NCI-H1092 treated with DMSO at 0.1 percent for 48 hours (cell line): ENCODE measurements around the gene INPP5D.
"Not testable (repeated sequence)": the region's sequence is repeated elsewhere in the genome, so short reads cannot be mapped to it uniquely, and the experiment has no call there.

Experiments used
- DNase-seq: peaks from one replicate; lab custom pipeline; 2025; lab: John Stamatoyannopoulos, UW

The INPP5D gene

GRCh38 chr2:233053928-233054784 lies 6.0 kb upstream of the INPP5D start:
- DNase-seq: peak; percentile 17

DNA sequence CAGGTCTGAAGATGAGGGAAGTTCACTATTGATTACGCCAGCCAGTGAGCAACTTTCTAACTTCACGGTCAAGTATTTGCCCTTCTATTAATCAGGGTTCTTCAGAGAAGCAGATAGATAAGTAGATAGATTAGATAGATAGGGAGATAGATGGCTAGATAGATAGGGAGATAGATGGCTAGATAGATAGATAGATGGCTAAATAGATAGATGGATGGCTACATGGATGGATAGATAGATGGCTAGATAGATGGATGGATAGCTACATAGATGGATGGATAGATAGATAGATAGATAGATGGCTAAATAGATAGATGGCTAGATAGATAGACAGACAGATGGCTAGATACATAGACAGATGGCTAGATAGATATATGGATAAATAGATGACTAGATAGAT lies 4.8 kb upstream of the INPP5D start:
- no peak for DNase-seq

DNA sequence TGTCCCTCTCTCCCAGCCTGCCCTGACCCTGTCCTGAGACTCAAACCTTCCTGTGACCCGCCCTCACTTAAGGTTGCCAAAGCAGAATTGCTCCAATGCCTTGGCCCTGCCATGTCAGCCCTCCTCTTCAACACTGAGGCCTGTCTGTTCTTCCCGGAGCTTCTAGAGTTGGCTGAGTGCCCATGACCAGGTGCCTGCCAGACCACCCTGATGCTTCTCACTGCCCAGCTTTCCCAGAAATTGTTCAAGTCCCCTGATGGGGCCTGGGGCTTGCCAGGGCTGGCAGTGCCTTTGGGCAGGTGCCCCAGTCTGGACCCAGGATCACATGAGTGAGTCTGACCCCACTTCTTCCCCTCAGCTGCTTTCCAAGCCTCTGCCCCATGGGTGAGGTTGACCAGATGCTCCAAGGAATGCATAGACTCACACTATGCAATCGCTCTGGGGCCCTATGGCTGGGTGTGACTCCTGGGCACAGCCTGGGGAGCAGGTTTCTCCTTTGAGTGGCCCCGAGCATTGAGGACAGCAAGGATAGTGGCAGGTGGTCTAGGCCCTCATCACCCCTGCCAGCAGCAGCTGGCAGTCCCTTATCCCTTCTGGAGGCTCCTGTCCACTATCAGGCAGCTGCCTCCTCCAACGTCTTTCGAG lies 3.1 kb upstream of the INPP5D start:
- DNase-seq: no peak

GRCh38 chr2:233058717-233059546 lies 1.2 kb upstream of the INPP5D start:
- DNase-seq: no peak

DNA sequence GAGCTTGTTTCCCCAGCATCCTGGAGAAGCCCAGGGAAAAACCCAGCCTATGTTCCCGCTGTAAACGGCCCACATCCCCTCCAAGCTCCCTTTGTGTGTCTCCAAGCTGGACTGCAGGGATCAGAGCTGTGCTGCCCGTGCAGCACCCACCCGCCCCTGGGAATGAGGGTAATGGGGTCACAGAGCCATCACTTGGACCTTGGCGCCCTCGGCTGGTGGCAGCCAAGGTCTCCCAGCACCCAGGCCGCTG lies 670 bp upstream of the INPP5D start:
- DNase-seq: no peak

GRCh38 chr2:233060501-233060979 lies 398 bp downstream of the INPP5D start:
- no peak for DNase-seq

GRCh38 chr2:233060980-233061590 lies 943 bp downstream of the INPP5D start:
- no peak for DNase-seq

- no peak for DNase-seq
Observed at GRCh38 chr2:233061591-233062450, 1.7 kb downstream of the INPP5D start.

- DNase-seq: no peak
Observed at GRCh38 chr2:233062451-233062850, 2.3 kb downstream of the INPP5D start.

DNA sequence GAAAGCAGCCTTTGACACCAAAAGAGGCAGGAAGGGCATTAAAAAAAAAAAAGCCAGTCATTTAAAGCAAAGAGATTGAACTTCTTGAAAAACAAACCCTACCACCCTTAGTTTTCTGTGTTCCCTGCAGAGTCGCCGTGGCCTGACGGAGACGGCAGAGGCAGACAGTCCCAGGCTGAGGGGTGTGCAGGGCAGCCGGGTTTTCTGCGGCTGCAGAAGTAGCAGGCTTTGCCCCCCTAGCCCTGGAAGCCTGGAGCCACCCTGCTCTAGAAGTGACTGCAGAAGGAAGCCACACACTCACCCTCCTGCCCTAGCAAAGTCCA lies 2.8 kb downstream of the INPP5D start:
- DNase-seq: no peak

- DNase-seq: no peak
Observed at GRCh38 chr2:233063269-233063975, 3.3 kb downstream of the INPP5D start.

GRCh38 chr2:233063976-233064411 lies 3.9 kb downstream of the INPP5D start:
- no peak for DNase-seq

GRCh38 chr2:233064530-233065199 lies 4.5 kb downstream of the INPP5D start:
- no peak for DNase-seq

DNA sequence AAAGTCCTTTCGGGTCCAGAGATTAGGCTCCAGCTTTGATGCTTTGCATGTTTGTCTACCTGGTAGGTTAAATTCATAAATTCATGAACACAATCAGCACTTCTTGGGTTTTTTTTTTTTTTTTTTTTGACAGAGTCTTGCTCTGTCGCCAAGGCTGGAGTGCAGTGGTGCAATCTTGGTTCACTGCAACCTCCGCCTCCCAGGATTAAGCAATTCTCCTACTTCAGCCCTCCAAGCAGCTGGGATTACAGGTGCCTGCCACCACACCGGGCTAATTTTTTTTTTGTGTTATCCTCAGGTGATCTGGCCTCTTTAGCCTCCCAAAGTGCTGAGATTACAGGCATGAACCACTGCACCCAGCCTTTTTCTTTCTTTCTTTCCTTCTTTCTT lies 5.1 kb downstream of the INPP5D start:
- not testable (repeated sequence) for DNase-seq

GRCh38 chr2:233065954-233066470 lies 5.9 kb downstream of the INPP5D start:
- no peak for DNase-seq

DNA sequence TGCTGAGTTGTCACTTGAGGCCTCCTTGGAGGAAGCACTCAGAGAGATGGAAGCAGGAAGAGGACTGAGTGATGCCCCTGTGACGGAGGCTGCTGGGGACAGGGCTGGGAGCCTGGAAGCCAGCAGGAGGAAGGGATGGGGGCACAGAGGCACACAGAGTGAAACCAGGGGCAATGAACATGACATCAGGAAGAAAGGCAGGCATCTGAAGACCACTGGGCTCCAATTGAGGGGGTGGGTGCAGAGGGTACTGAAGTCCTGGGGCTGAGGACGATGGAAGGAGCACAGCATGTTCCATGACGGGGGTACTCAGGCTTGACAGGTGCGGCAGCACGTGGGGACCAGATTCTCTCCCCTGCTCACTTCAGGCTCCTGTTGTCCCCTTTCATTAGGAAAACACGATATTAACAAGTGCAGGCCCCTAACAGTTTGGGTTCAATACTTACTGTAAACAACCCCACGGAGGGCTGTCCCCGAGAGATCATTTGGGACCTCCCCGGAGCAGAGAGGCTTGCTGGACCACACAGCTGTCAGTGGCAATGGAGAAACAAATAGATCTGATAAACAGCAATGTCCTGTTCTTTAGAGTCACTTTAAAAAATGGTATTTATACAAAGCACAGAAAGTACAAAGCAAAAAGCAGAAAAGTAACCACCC lies 8.7 kb downstream of the INPP5D start:
- DNase-seq: no peak

DNA sequence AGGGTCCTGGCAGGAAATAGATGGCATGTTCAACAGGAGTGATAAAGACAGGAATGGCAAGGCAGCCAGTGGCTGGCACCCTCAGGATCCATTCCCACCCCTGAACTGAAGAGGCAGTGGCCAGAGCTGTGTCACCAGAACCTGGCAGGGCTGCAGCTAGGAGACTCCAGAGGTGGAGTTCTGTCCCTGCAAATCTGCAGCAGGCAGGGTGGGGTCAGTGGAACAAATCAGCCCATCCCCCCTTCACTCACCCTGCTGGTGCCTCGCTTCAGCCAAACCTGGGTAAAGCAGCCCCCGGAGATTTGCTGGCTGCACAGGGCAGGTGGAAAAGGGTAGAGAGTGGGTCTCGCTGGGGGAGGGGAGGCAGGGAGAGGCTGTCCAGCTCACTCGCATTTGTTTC lies 12.7 kb downstream of the INPP5D start:
- DNase-seq: no peak

DNA sequence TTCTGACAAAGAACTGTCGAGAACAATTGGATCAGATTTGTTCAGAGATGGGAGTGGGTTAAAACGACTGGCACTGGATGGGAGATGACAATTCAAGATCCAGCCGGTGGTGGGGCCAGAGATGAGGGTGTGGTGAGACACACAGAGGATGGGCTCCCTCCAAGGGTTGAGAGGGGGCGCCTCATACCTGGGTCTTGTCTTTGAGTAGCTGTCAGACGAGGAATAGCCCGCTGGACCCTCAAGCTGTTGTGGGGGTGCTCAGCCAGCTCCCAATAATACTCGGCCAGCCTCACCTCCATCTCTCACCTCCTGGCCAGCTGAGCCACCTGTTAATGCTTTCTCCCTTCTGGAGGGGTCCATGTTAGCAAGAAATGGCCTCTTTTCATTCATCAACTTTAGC lies 14.0 kb downstream of the INPP5D start:
- DNase-seq: no peak

- no peak for DNase-seq
Observed at GRCh38 chr2:233075141-233075965, 15.2 kb downstream of the INPP5D start.
